MCF 10A (cell line): ENCODE data around the gene SLC2A1. TPM values are rescaled to one million over a fixed set of nuclear protein-coding genes. Genes with fewer than 3 reads are reported as not detected.
A peak's percentile ranks its signal among the peaks of the same experiment; 100 is the strongest.

Experiments used
- BruUV-seq: library from RNA; stranded (reverse); fragments of 400-500 nt; replicated peaks from 2 replicates; lab custom pipeline; 2021; lab: Mats Ljungman, UMichigan
- CTCF ChIA-PET: fragments of 300-600 bp; sonication (Branson Sonifier 250); formaldehyde crosslinking; extraction: SDS; loops from one replicate; lab custom pipeline; 2021; ENCODE audit warnings: antibody characterized with exemption, inconsistent platforms; lab: Yijun Ruan, JAX
- POLR2A ChIA-PET: fragments of 300-600, 350-650 bp; sonication (Branson Sonifier 250); formaldehyde crosslinking; extraction: SDS; loops from one replicate; lab custom pipeline; 2020; ENCODE audit warnings: antibody characterized with exemption, inconsistent platforms; lab: Yijun Ruan, JAX
- DNase-seq: peaks from one replicate; pipeline ENCODE4 v3.0.0-alpha.2; 2018; ENCODE audit not compliant: unreplicated experiment
- H3K27ac Mint-ChIP-seq: one replicate; pipeline ENCODE4 v1.8.0; 2022; ENCODE audit warnings: mild to moderate bottlenecking, low read depth, mixed read lengths; ENCODE audit not compliant: unreplicated experiment
- H3K27me3 Mint-ChIP-seq: one replicate; pipeline ENCODE4 v1.8.0; 2022; ENCODE audit warnings: mixed read lengths; ENCODE audit not compliant: insufficient read depth, unreplicated experiment
- H3K36me3 Mint-ChIP-seq: one replicate; pipeline ENCODE4 v1.8.0; 2022; ENCODE audit warnings: mild to moderate bottlenecking, moderate library complexity, mixed read lengths; ENCODE audit not compliant: insufficient read depth, unreplicated experiment
- H3K4me1 Mint-ChIP-seq: one replicate; pipeline ENCODE4 v1.8.0; 2022; ENCODE audit warnings: mixed read lengths; ENCODE audit not compliant: insufficient read depth, unreplicated experiment
- H3K4me3 Mint-ChIP-seq: one replicate; pipeline ENCODE4 v1.8.0; 2022; ENCODE audit warnings: mild to moderate bottlenecking, moderate library complexity, mixed read lengths; ENCODE audit not compliant: unreplicated experiment
- H3K9me3 Mint-ChIP-seq: one replicate; pipeline ENCODE4 v1.8.0; 2022; ENCODE audit warnings: mixed read lengths; ENCODE audit not compliant: unreplicated experiment
- intact Hi-C: fragments of 100-400 bp; cut with micrococcal nuclease; formaldehyde crosslinking; loops from 2 replicates; pipeline ENCODE4 v1.14.1; 2022
- total RNA-seq: library from RNA; stranded (reverse); gene quantifications from 2 replicates; pipeline ENCODE4 v1.2.3, GENCODE V29; 2022
- TF ChIP-seq, protein P1 (sequence below): fragments of 200-600 bp; IDR thresholded peaks from one replicate; pipeline ENCODE4 v1.8.0; 2022; ENCODE audit warnings: antibody characterized with exemption, mild to moderate bottlenecking; ENCODE audit not compliant: unreplicated experiment

Gene SLC2A1
- total RNA-seq, 1 experiment from 2014 or later = 87.5 TPM

DNA sequence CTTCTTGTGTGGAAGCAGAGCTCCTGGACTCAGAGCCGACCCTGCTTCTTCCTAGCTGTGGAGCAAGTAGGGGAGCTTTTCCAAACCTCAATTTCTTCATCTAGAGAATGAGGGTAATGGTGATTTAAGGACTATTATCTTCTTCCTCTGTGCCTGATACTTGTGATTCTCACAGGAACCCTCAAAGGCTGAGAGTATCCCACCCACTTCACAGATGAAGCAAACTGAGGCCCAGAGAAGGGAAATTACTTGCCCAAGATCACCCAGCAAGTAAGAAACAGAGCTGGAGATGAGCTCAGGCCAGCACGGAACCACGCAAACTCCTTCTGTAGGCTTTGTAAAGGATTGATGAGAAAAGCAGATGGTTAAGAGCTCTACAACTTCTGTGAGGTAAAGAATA lies 15.1 kb upstream of the SLC2A1 start:
- no peaks in the 10 kb centered on the region for H3K4me1 Mint-ChIP-seq
- intact Hi-C loops = no loop called here
- TF ChIP-seq, protein P1, sequence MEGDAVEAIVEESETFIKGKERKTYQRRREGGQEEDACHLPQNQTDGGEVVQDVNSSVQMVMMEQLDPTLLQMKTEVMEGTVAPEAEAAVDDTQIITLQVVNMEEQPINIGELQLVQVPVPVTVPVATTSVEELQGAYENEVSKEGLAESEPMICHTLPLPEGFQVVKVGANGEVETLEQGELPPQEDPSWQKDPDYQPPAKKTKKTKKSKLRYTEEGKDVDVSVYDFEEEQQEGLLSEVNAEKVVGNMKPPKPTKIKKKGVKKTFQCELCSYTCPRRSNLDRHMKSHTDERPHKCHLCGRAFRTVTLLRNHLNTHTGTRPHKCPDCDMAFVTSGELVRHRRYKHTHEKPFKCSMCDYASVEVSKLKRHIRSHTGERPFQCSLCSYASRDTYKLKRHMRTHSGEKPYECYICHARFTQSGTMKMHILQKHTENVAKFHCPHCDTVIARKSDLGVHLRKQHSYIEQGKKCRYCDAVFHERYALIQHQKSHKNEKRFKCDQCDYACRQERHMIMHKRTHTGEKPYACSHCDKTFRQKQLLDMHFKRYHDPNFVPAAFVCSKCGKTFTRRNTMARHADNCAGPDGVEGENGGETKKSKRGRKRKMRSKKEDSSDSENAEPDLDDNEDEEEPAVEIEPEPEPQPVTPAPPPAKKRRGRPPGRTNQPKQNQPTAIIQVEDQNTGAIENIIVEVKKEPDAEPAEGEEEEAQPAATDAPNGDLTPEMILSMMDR = no peak
- H3K27ac Mint-ChIP-seq = no peak overlapping the region
- BruUV-seq = no TSS peak
- ChIA-PET POLR2A (interaction anchor here (0.7 to 1.6 kb wide), 2 partner anchors 12 to 827 kb away, joined by 3 to 4 read pairs; no protein-coding TSS in a partner anchor), CTCF (interaction anchor here (0.9 kb wide), 1 partner anchor 100 kb away, joined by 5 read pairs; no protein-coding TSS in a partner anchor)
- no peaks in the 10 kb centered on the region for H3K9me3 Mint-ChIP-seq
- no peaks in the 10 kb centered on the region for H3K27me3 Mint-ChIP-seq
- DNase-seq = no peak
- H3K4me3 Mint-ChIP-seq = no peak overlapping the region
- H3K36me3 Mint-ChIP-seq = peaks cover 8% of the 10 kb centered on the region

DNA sequence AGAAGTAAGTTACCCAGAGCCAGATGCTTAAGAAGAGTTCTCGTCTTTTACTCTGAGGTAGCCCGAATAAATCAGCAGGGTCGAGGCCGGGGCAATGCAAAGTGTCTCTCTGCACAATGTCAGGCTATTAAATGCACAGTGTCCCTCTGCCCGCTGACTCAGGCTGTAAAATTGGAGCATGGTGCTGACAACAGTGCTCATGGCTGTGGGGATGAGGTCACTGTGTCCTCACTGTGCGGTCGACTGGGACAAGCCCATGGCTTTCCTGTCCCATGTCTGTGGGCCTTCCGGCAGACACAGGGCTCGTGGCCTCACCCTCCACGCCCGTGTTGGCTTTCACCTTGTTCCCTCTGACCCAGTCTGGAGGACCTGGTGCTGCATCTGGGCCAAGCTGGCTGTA lies 14.6 kb upstream of the SLC2A1 start:
- POLR2A ChIA-PET = interaction anchor here (1.6 kb wide), 1 partner anchor 11 kb away, joined by 4 read pairs; no protein-coding TSS in a partner anchor
- H3K9me3 Mint-ChIP-seq = no peaks in the 10 kb centered on the region
- intact Hi-C loops = no loop called here
- no peak for DNase-seq
- H3K4me3 Mint-ChIP-seq = no peak overlapping the region
- CTCF ChIA-PET = interaction anchor here (0.9 kb wide), 1 partner anchor 100 kb away, joined by 5 read pairs; no protein-coding TSS in a partner anchor
- TF ChIP-seq, protein P1 = no peak
- H3K36me3 Mint-ChIP-seq = peaks cover 8% of the 10 kb centered on the region
- no peaks in the 10 kb centered on the region for H3K27me3 Mint-ChIP-seq
- H3K4me1 Mint-ChIP-seq = peaks cover 2% of the 10 kb centered on the region
- no TSS peak for BruUV-seq
- H3K27ac Mint-ChIP-seq = no peak overlapping the region

DNA sequence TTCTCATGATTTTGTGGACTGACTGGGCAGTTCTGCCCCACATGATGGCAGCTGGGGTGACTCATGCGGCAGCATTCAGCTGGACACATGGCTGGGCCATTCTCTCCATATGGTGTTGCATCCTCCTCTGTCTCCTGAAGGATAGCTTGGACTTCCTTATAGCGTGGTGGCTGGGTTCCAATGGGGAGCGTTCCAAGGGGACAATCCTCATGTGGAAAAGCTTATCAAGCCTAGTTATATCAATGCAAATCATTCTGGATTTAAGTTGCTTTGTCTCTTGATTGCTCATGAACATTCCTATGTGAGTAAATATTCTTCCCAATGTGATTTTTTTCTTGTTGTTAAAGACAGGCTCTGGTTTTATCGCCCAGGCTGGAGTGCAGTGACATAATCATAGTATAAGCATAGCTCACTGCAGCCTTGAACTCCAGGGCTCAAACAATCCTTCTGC lies 13.2 kb upstream of the SLC2A1 start:
- Mint-ChIP-seq H3K4me1 (peaks cover 12% of the 10 kb centered on the region), H3K27ac (no peak overlapping the region), H3K27me3 (no peaks in the 10 kb centered on the region), H3K9me3 (no peaks in the 10 kb centered on the region), H3K36me3 (peaks cover 8% of the 10 kb centered on the region), H3K4me3 (no peak overlapping the region)
- ChIA-PET CTCF (interaction anchor here (0.7 to 2.3 kb wide), 2 partner anchors 22 to 59 kb away, joined by 3 to 6 read pairs; no protein-coding TSS in a partner anchor), POLR2A (interaction anchor here (0.7 to 1.6 kb wide), 3 partner anchors 43 to 101 kb away, joined by 3 to 6 read pairs (median 4); no protein-coding TSS in a partner anchor)
- TF ChIP-seq, protein P1 = no peak
- intact Hi-C loops = no loop called here
- DNase-seq = peak; percentile 22
- no TSS peak for BruUV-seq

DNA sequence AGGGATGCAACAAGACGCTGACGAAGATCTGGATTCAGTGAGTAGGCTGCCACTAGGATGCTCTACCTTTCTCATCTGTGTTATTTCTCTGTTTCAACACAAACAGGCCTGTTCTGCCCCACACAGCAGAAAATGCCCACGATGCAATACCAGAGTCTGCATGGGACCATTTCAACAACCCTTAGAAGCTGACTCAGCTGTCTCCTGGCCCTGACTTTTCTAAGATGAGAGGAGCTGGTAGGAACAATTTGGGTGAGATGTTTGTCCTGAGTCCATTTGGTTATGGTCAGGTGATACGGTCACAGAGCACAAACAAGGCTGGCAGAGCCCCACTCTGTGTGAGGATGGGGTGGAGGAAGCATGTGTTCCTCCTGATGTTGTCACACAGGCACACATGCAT lies 11.5 kb upstream of the SLC2A1 start:
- H3K27ac Mint-ChIP-seq = no peak overlapping the region
- POLR2A ChIA-PET = interaction anchor here (0.8 to 1.6 kb wide), 3 partner anchors 11 to 51 kb away, joined by 3 to 6 read pairs (median 5); partner anchors contain the start of gene SLC2A1
- CTCF ChIA-PET = interaction anchor here (0.6 to 2.3 kb wide), 2 partner anchors 54 to 57 kb away, joined by 3 to 6 read pairs; no protein-coding TSS in a partner anchor

More for the DNA sequence above, 11.5 kb upstream of the SLC2A1 start:
- no peak overlapping the region for H3K4me3 Mint-ChIP-seq
- H3K9me3 Mint-ChIP-seq = no peaks in the 10 kb centered on the region
- no peak for DNase-seq
- peaks cover 8% of the 10 kb centered on the region for H3K36me3 Mint-ChIP-seq
- TF ChIP-seq, protein P1 = no peak
- H3K4me1 Mint-ChIP-seq = peaks cover 16% of the 10 kb centered on the region
- intact Hi-C loops = no loop called here
- no TSS peak for BruUV-seq
- H3K27me3 Mint-ChIP-seq = no peaks in the 10 kb centered on the region
